Measurements from ENCODE around the gene PTGES3L.

The PTGES3L gene

DNA sequence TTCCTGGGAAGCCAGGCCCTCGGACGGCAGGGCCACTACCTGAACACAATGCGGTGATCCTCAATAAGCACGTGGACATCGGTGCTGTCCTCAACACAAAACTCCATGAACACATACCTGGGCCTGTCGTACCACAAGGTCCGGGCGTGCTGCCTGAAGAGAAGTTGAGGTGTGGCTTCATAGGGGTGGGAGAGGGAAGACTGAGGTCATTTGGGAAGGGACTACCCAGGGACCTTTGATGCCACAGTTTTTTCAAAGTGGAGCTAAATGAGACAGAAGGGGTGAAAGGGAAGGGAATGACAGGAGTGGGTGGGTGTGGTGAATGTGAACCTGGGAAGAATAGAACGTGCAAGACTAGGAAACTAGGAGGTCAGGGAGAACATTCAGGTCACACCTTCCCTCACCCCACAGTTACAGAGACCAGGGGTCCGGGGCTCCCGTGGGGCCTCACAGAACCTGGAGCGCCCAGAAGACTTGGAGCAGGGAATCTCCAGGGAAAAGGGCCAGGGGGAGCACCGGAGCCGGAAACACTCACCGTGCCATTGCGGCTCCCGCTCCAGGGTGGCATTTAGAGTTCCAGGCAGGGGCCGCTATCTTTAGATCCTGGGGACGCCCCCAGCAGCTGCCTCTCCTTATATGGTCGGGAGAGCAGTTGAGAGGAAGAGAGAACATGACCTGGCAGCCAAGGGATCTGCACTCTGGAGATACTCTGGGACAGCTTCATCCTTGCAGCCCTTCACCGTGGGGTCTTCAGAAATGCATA is at the start of gene PTGES3L:
Gene PTGES3L, minus strand, starts transcription at position 570 of the 763 bp plus-strand sequence. Its CDS starts 27 bp downstream, at position 543.
- peak; percentile 20 for DNase-seq

DNA sequence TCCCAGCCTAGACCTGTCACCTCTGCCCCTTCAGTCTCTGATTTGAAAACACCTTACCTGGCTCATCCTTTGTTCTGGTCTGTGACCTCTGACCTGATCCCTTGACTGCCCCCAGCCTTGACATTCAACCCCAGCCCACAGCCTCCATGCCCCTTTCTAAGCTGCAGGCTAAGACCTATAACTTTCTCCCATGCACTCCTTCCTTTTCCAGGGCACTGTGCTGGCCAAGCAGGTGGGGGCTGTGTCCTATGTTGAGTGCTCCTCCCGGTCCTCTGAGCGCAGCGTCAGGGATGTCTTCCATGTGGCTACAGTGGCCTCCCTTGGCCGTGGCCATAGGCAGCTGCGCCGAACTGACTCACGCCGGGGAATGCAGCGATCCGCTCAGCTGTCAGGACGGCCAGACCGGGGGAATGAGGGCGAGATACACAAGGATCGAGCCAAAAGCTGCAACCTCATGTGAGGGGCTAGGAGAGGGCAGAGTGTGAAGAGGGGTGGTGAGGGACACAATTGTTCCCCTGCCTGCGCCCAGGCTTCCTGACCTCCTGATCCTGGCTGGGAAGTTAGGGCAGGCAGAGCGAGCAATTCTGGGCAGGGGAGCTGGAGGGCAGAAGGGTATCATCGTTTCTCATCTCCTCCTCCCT is 48.5 kb upstream of the PTGES3L start:
- DNase-seq: no peak

DNA sequence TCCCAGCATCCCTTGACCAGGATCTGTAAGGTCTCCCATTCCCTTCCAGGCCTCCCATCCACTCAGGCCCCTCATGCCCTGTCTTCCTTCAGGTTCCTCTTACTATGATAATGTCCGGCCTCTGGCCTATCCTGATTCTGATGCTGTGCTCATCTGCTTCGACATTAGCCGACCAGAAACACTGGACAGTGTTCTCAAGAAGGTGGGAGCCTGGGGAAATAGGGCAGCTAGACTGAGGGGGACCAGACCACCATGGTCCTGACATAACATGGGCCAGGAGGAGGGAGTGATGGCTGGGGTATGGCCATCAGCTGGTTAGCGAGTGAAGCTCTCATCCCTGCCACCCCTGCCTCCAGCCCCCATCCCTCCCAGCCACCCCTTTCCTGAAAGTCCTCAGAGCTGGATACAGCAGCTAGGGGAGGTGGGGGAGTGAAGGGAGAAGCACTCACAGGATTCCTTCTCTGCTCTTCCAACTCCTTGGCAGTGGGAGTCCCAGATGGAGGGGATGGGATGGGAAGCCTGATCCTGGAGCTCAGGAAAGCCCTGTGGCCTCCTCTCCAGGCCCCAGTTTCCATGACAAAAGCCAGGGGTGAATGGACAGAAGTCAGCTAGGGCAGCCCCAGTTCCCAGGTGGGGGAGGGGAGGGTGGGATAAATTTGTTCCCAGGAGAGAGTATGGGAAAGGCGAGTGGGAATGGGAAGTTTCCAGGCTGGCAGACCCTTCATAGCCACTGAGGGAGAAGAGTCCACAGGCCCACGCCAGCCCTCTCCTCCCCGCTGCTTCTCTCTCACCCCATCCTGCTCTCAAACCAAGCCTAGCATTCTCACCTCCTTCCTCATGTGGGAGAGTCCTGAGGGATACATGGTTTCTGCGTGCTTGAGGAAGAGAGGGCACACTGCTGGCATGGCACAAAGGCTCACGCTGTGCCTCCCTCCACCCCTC is 47.5 kb upstream of the PTGES3L start:
- DNase-seq: no peak

DNA sequence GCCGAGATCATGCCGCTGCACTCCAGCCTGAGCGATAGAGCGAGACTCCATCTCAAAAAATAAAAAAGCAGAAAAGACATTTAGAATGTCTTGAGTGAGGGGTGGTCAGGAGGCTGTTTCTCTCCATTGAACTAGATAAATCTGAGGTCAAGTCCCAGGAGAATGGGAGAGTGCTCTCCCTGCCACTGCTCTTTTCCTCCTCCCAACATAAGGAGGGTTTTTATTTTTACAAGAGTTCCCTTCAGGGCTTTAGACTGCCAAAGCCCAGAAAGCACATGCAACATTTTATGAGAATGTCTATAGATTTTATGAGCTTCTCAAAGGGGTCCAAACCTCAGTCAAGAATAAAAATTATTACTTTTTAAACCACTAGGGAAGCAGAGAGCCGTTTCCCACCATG is 46.7 kb upstream of the PTGES3L start:
- no peak for DNase-seq

DNA sequence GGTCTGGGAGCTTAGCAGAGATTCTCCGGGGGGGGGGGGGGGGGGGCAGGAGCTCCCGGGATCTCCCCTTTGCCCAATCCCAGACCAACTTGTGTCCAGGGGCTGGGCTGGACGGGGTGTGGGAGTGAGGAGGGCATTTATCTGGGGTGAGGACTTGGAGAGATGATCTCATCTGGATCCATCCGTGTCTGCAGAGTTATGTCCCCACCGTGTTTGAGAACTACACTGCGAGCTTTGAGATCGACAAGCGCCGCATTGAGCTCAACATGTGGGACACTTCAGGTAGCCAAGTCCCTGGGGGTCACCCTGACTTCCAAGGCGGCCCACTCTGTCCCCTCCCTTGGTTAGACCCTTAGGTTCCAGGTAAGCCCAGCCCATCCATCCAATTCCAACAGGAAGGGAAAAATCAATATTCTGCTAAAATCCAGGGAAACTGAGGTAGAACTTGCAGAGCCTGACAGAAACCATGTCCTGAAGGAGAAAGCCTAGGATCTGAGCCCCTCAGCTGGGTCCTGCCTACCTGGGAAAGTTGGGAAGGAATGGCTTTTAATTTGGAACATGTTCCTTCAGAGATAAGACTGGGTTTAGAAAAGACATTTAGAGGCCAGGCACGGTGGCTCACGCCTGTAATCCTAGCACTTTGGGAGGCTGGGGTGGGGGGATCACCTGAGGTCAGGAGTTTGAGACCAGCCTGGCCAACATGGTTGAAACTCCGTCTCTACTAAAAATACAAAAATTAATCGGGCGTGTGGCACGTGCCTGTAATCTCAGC is 46.1 kb upstream of the PTGES3L start:
- DNase-seq: no peak

DNA sequence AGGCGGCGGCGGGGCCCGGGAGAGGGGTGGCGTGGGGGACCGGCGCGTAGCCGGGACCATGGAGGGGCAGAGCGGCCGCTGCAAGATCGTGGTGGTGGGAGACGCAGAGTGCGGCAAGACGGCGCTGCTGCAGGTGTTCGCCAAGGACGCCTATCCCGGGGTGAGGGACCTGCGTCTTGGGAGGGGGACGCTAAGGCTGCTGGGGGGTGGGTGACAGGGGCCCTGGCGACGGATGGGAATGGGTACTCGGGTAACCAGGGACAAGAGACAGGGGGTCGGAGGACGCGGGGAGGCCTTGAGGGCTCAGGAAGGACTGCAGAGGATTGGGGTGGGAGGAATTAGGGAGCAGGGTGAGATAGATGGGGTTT is 45.4 kb upstream of the PTGES3L start:
- DNase-seq: no peak

DNA sequence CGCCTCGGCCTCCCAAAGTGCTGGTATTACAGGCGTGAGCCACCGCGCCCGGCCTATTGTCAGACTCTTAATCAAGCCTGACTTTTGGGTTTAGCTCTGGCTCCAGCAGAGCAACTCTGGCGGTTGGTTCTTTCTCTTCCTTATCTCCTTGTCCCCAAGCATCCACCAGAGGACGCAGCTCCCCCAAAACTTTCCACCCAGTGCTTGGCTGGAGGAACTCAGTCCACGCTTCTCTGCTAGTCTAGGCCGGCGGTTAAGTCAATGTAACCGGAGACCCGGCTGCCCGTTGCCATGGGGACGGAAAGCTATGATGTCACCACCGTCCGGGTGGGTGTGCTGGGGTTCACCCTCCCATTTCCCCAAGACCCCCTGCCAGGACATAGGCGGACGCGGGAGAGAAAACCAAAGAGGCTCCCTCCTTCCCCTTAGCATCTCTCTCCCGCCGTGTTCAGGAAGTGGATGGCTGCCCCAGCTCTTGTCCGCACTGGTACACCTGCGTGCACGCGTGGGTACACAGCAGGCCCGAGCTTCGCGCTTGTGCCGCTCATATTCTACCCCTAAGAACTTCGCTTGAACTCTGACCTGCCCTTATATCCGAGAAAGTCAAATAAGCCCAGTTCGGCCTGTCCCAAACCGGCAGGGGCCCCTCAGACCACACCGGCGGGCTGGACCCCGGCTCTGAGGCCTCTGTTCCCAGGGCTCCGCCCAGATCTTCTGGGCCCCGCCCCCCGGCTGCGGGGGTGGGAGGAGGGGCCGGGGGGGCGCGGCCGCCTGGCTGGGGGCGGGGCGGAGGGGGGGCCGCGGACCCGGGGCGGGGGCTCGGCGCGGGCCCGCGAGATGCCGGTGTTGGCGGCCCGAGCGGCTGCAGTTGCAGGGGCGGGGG is 44.8 kb upstream of the PTGES3L start, which contains the start of gene RND2:
Gene RND2, plus strand, starts transcription at position 825 of the 883 bp plus-strand sequence. CDS start 117 bp downstream, outside the sequence.
- DNase-seq: peak; percentile 87

DNA sequence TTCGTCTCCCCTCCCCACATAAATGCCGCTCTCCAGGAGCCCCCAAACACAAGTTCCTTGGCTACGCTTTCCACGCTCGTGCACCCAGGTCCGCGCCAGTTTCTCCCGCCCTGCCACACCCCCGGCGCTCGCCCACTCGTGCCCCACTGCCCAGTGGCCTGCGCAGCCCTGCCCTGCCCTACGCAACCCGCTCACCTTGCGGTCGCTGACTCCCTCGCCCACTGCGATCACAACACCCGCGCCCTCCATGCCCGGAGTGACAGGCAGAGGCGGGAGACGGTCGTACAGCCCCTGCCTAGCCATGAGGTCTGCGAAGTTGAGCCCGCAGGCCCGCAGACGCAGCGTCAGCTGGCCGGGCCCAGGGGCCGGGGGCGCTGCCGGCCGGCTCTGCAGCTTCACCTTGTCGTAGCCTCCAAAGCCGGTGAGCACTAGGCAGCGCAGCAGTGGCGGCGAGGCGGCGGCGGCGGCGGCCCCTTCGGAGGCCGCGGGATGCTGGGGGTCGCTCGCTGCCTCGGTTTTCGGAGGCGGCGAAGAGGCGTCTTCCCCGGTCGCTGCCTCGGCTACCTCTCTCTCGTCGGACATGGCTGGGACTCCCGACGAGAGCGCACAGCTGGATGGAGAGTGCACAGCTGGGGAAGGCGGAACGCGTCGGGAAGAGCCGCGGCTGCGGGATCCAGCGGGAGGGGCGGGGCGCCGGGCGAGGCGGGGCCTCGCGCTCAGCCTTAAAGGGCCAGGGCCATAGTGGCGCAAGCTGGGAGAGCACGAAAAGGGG is 42.0 kb upstream of the PTGES3L start, which contains the start of gene VAT1:
Gene VAT1, minus strand, starts transcription at position 645 of the 772 bp plus-strand sequence. Its CDS starts 63 bp downstream, at position 582.
- DNase-seq: peak; percentile 62

DNA sequence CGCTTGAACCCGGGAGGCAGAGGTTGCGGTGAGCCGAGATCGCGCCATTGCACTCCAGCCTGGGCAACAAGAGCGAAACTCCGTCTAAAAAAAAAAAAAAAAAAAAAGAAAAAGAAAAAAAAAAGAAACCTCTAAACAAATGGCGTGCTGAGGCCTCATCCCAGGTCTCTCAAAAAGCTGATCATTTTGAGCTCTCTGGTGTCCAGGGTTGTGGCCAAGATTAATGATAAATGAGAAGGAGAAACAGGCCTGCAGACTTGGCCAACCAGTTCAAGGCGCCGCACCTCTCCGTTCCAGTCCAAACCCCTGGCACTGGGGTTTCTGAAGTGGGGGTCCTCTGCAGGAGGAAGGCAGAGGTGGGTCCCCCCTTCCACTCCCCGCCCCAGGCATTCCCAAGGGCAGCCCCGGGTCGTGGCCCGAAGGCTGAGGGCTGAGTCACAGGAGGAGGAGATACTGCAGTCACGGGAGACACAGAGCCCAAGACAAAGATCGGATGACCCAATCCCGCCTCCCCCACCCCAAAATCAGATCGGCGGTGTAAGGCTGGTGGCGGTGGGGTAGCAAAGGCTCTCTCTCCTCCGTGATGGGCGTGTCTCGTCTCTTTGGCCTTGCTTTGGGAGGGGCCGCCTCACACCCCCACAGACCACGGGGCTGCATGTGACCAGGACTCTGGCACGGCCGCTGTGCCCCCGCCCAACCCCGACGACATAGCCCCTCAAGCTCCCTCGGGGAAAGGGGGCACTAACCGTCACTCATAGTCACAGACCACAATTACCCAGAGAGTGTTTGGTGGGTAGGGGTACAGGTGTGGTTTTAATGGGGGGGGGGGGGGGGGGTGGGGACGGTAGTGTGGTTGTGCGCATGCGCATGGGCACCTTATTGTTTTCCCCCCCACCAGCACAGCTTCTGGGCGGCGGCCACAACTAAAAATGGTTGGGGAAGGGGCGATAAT is 41.2 kb upstream of the PTGES3L start:
- DNase-seq: peak; percentile 39

DNA sequence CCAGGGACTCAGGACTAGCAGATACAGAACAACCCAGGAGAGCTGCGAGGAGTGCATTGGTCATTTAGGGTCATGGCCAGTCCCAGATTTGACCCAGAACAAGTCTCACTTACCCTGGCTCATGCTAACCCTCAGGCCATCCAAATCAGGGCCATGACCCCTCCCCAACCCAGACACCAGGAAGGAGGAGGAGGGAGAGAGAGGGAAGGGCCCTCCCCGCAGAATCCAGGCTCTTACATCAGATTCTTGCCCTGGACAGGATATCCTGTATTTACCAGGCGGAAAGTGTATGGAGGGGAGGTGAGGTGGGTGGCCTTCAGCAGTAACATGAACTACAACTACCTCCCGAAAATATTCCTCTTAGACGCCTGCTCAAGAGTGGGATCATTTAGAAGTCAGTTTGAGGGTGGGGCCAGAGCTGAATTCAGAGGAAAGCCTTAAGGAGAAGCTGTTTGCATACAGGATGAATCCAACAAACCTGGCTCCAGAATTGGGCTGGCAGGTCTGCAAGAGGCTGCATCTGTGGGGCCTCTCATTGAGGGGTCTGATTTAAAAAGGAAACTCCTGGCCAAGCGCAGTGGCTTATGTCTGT is 40.2 kb upstream of the PTGES3L start:
- DNase-seq: no peak

DNA sequence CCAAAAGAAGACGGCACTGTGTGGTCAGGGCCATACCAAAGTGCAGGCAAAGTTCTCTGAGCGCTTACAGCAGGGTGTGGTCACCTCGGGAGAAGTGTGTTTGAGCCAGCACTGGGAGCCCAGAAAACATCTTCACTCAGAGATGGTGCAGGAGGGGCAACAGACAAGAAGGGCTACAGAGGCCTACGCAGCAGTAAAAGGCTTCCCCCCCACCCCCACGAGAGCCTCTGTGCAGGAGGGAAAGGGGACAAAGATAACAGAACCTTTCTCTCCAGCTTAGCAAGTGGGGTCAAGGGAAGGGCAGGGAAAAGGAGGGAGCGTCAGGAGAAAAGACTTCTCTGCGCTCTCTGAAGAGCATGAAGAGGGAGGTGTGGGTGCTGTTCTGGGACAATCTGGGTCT is 39.5 kb upstream of the PTGES3L start:
- DNase-seq: no peak

DNA sequence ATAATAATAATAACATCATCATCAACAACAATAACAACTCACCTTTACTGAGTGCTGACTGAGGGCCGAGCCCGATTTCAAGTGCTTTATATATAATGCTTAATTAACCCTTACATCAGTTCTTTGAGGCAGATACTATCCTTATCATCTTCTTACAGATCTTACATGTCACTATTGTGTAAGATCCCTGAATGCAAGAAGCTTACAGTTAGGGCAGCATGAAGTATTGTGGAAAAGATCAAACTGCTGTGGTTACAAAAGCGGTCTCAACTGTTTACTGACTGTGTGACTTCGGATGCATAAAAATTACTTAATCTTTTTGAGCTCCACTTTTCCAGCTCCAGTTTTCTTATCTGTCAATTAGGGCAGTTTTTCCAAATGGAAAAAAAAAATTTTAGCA is 39.1 kb upstream of the PTGES3L start:
- no peak for DNase-seq

DNA sequence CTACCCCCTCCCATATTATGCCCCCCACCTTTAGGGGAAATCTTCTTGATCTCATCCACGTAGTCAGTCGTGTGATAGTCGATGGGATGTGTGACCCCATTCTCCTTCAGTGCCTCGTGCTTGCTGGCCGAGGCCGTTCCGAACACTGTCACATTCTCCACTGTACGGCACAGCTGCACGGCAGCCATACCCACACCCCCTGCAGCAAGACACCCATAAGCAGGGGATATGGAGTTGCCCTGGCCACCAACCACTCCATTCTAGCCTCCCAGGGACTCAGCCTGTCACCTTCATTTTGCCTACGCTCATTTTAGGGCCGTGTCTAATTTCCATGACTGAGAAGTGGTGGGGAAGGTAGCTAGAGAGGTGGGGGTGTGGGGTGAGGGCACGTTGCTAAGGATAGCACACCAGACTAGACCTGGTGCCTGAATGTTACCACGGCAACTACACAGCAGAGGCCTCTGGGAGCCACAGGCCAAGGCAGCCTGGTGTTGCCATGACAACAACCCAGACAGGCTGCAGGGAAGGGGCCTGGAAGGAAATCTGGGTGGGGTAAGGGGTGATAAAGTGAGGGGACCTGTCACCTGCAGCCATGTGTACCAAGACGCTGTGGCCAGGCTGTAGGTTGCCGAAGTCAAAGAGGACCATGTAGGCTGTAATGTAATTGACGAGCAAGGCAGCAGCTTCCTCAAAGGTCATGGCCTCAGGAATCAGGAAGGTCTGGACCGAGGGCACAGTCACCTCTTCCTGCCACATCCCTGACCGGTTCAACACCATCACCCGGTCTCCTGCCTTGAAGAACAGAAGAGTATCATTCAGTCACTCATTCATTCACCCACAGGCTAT is 38.4 kb upstream of the PTGES3L start:
- DNase-seq: peak; percentile 61

DNA sequence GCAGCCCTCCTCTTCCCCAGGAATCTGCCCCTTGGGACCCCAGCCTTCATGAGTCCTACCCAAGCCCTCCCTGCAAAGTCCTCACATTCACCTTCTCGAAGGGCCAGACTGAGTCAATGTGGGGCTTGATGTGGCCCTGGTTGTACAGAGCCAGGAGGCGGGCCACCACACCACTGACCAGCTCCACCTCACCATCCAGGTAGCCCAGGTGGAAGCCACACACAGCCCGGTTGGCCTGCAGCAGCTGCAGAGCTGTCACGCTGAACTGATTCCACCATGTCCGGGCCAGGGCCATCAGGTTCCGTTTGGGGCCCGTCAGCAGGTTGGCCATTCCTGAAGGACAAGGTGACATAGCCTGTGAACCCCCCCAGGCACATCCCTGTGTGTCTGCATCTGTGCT is 36.3 kb upstream of the PTGES3L start:
- no peak for DNase-seq

DNA sequence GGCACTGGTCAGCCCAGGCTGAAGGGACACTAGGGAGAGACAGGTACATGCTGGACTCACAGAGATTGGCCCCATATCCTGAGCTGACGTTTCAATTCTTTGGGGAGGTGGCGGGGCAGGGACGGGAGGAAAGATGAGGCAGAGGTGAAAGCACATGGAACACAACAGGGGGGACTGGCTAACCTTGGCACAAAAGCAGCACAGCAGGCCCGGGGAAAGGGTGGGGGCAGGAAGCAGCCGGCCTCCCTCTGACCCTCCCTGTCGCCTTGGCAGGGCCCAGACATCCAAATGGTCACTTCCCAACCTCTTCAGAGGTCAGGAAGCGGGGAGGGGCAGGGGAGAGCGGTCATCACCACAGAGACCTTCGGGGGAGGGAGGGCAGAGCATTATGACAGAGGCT is 35.7 kb upstream of the PTGES3L start:
- no peak for DNase-seq

DNA sequence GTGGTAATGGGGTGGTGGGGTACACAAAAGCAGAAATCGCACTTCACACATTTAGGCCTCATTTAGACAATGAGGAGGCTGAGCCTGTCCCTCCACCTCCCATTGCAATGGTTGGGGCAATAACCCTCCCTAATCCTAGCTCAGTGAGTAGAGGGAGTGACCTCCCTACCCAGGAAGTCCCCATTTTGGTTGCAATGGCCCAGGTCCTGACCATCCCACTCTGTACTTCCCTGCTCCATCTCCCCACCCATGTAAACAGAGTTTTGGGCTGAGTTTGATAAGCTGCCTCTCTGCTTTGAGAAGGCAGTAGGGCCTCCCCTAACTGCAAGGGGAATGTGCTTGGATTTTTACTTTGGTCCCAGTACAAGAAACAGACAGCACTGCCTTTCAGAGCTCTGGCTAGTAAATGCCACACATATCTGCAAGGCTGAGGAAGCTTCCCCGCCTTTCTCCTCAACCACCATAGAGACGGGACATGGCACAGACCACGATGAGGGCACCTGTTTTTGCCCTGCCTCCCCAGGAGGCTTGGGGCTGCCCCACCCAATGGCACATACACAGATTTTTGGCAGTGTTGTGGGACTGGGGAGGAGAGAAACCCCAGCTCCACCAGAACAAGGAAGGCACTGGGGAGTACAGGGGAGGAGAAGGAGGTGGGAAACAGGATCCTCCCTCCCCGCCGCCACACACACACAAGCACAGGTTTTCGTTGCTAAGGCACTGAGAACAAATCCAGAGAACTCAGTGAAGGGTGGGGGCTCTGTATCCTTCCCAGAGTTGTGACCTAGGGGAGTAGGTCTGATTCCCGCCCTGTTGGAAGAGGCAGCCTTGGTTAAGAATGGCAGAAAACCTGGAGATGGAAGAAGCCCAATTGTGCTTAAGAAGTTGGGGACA is 35.0 kb upstream of the PTGES3L start:
- no peak for DNase-seq

Measured in CD4-positive, alpha-beta T cell treated with Interleukin-21 for 1 hour (primary cell).